Stimulated activated CD8-positive, alpha-beta memory T cell treated with anti-CD3 and anti-CD28 coated beads, Interleukin-7, amount 100 ng/mL, for 48 hours (primary cell): ENCODE measurements around the gene MATR3.
A peak's percentile ranks its signal among the peaks of the same experiment; 100 is the strongest.

Source experiments
- DNase-seq, 2 donors: peaks; one replicate each; pipeline ENCODE4 v3.0.0-alpha.2; 2020; ENCODE audit warnings: low read depth in 1 of 2; ENCODE audit errors: extremely low read depth in 1 of 2

MATR3 gene

DNA sequence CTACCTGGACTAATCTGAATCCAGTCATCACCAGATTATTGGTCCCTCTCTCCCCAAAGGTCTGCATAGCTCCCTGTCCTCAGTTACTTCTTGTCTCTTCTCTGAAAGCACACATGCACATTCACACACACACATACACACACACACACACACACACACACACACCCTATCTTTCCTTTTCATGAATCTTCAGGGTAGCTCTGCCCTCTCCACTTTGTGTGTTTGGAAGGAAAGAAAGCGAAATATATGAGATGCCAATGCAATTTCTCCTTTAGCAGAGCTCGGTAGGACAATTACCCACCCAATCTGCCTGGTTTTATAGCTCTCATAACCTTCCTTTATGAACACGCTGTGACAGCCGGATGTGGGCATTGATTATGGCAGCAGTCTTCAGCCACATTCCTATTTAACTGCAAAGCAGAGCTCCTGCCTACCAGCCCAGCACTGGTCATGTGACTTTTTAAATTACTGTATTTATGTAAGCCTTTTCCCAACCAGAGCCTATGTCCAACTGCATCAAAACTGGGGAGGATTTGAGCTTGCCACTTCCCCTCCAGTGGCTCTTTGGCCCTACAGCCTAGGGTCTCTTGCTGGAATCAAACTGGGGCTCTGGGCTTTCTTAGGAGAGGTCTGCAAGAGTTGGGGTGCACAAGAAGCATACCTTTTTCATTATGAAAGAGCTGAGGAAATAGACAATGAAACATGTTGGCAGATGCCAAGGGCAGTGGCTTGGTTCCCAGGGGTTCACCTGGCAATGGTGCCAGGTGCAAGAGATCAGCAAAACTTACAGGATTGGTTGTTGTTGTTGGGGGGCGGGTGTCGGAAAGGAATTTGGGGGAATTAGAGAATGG is 20.8 kb upstream of the MATR3 start:
- DNase-seq, result no peak

DNA sequence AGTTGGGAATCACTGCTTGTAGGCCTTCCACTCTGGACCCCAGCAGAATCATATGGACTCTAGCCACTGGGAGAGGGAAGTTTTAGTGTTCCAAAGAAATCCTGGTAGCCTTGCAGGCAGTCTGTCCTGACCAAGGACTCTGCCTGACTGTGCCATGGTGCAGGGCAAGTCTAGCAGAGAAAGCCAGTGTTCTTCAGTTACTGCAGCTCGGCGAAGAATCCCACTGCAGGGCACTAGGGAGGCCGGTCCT is 20.3 kb upstream of the MATR3 start:
- no peak for DNase-seq

DNA sequence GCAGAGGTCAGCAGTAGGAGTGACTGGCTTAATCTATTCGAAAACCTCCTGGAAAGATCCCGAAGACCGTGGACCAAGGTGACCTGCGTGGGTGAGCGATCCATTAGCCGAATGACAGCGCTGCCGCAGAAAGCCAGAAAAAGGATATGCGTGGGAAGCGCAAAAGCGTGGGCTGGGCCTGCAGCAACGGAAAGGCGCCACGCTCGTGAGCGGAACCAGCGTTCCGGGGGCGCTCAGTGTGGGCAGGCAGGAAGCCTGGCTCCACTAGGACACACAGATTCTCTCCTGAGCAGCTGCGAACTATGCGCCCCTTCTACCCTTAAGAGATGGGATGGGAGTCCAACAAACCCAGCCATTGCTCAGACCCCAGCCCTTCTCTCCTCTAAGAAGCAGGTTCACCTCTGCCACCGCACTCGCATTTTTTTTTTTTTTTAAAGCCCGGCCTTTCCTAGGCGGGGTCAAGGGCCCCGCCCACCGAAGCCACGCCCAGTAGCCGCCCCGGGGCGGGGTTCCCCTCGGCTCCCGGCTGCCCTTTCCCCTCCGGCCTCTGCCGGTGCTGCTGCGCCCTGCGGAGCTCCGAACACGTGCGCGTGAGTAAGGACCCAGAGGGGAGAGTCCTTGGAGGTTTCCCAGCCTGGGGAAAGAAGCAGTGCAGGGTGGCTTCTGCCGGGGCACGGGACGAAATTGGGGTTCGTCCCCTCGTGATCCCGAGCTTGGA is 19.8 kb upstream of the MATR3 start:
- peak; percentile 72 to 84 for DNase-seq

- no peak for DNase-seq
These were observed 18.0 kb upstream of the MATR3 start for GRCh38 chr5:139275536-139275935.

DNA sequence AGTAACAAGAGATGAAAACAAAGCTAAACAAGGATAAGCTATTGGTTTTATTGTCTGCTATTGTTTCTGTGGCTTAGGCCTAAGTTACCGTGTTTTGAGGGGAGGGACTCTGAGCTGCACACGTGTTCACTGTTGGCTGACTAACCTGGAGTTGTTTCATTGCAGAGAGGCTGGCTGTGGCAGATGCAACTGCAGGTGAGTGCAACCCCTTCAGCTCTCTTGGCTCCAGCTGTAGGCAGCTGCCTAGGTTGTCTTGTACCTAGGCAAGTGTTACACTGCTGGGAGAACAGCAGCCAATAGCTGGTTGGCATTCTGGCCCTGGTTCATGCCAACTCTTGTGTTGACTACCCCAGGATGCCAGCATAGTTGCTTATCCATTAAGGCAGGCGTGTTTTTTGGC is 17.6 kb upstream of the MATR3 start:
- no peak for DNase-seq

DNA sequence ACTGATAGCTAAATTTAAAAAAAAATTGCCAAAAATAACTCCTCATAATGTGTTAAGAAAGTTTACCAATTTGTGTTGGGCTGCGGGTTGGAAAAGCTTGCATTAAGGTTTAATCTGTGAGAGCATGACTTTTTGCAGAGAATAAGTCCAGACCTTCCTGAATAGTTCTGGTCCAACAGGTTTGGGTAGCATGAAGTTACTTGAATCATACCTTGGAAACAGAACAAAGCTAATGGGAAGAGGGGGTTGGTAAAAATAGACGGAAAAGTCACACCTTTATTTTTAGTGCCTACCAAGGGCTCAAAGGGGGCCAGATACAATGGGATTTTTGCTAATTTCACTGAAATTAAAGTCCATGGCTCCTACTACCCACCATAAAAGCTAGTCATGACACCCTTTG is 17.1 kb upstream of the MATR3 start:
- DNase-seq, result no peak

- DNase-seq, result no peak
These were observed 16.4 kb upstream of the MATR3 start for GRCh38 chr5:139277171-139277570.

GRCh38 chr5:139278540-139279274 is 14.8 kb upstream of the MATR3 start:
- DNase-seq, result no peak

DNA sequence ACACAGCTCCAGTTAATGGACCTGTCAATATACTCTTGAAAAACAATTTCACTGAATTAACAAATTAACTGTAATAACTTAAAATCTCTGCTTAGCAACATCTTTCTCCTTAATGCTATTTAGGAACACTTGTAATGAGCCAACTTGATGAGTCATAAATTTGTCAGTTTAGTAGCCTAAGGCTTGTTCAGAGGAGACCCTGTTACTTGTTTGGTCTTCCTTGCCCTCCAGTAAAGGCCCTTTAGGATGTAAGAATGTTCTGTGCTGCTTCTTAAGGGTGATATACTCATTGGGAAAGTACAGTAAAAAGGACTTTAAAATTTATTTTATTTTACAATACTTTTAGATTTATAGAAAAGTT is 11.4 kb upstream of the MATR3 start:
- no peak for DNase-seq

- no peak for DNase-seq
These were observed 10.0 kb upstream of the MATR3 start for GRCh38 chr5:139283252-139284166.

- DNase-seq, result no peak
These were observed 9.2 kb upstream of the MATR3 start for GRCh38 chr5:139284295-139284694.

DNA sequence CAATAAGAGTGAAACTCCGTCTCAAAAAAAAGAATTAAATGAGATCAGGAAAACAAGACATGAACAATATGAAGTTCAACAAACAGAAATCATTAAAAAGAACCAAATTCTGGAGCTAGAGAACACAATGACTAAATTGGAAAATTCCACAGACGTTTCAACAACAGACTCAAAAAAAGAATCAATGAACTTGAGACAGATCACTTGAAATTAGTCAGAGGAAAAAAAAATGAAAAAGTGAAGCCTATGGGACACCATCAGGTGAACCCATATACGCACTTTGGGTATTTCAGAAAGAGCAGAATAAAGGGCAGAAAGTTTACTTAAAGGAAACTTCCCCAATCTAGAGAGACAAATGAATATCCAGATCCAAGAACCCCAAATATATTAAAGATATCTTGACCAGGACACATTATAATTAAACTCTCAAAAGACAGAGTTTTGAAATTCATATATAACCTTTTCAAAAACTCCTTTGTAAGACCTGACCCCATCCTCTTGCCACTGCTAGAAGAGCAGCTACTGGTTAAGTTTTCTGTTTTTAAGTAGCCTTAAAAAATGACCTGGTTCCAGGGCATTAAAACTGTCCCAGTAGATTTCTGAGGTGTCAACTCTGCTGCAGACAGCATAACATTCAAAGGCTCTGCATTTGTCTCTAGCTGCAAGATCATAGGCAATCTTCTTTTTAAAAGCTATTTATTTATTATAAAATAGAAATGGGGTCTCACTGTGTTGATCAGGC is 7.7 kb upstream of the MATR3 start:
- DNase-seq, result no peak

DNA sequence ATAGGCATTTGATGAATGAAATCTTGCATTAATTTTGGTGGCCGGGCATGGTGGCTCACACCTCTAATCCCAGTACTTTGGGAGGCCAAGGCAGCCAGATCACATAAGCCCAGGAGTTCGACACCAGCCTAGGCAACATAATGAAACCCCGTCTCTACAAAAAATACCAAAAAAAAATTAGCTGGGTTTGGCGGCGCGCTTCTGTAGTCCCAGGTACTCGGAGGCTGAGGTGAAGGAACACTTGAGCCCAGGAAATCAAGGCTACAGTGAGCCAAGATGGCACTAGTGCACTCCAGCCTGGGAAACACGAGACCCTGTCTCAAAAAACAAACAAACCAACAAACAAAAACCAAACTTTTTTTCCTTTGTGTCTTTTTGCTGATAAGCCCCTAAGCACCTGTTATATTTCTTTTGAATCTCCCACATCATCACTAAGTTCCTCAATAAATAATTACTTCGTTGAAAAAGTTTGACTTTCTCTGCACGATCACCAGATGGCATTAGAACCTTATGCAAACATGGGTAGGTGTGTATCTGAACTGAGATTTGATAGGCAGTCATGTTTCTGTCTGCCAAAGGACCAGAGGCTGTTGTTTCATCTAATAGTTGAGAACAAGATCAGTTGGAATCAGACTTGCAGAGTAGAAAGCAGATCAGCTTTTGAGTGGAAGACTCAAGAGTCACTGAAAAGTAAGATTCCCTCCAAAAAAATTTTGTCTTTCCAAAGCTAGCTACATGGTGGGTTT is 5.5 kb upstream of the MATR3 start:
- DNase-seq, result no peak

GRCh38 chr5:139291051-139291450 is 2.5 kb upstream of the MATR3 start:
- DNase-seq, result no peak

- no peak for DNase-seq
These were observed 386 bp upstream of the MATR3 start for GRCh38 chr5:139293202-139293506.

DNA sequence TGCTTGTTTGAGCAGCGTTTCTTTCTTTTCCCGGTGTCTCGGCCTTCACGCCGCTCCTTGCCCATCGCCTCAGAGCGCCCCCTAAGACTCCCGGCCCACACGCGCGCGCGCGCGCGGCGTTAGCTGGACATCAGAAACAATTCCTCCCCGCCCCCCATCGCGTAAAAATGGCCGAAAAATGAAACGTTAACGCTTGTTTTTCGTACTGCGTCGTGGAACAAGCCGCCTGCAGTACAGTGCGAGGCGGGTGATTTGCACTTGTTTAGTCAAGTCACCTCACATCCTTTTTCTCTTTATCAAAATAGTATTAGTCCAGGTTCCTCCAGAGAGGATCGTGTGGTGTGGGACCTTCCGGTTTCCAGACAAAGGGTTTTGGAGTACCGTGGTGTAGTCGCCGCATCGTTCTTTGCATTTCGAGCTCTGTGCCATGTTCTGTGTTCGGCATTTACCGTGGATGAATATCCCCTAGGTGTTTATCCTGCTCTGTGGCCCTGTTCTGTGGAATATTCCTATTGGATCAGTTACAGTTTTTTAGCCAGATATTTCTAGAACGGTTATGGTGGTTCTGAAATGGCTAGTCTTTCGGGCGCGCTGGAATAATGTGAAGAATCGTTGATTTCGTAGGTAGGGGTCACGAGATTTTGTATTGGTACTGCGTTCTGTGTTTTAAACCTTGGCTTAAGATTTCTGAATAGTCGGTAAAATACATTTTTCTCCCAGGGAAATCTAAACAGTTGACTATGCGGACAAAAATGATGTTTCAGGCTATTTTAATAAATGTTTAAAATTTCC is 1.0 kb downstream of the MATR3 start:
- DNase-seq, result no peak

DNA sequence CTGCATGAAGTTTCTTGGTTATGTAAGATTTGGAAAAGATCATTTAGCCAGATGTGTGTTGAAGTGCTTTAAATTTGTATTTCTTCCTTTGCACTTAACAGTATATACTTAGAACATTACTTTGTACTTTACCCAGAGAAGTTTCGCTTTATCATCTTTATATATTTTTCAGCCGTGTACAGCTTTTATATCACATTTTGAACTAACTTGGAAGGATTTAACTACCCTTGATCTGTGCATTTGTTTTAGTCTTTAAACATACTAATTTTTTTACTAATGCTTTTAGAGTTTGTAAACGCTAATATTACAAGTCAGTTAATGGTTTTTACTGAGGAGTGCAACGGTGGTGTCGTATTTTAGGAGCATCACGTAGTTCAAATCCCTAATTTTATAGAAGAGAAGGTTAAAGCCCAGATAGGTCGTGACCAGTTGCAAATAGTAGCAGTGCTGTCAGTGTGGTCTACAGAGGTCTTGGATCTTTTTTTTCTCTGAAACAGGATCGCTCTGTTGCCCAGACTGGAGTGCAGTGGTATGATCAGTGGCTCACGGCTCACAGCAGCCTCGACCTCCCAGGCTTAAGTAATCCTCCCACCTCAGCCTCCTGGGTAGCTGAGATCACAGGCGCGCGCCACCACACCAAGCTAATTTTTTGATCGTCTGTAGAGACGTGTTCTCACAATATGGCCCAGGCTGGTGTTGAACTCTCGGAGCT is 2.0 kb downstream of the MATR3 start:
- DNase-seq, result no peak

GRCh38 chr5:139296198-139296597 is 2.7 kb downstream of the MATR3 start:
- DNase-seq, result no peak
